Right lobe of liver (tissue), 6 donors: Measurements from ENCODE around the gene CNIH3. TPM values are rescaled to one million over a fixed set of nuclear protein-coding genes. Genes with fewer than 3 reads are reported as not detected.

Source experiments
- ATAC-seq, 4 donors: fragments of 200-7000 bp; cut with Tn5 transposase; one replicate each; pipeline ENCODE4 v1.9.1; 2020; ENCODE audit warnings: mild to moderate bottlenecking in 4 of 4, moderate library complexity in 4 of 4
- DNase-seq, 3 donors: peaks; one replicate each; pipeline ENCODE4 v3.0.0-alpha.2; 2020
- H3K27ac ChIP-seq, 3 donors: fragments of 200-600 bp; one replicate each; pipeline ENCODE4 v1.8.0; 2022
- H3K27me3 ChIP-seq, 2 donors: fragments of 200-600 bp; one replicate each; pipeline ENCODE4 v1.8.0; 2022
- H3K36me3 ChIP-seq, 4 donors: fragments of 200-600 bp; sonication (generic) in 1 of 4; one replicate each; pipeline versions ENCODE4 v1.5.1 to v1.8.0; 2017 to 2022; ENCODE audit warnings: control low read depth in 1 of 4
- H3K4me1 ChIP-seq, 4 donors: fragments of 200-600 bp; sonication (generic) in 1 of 4; one replicate each; pipeline versions ENCODE4 v1.5.1 to v1.8.0; 2017 to 2022; ENCODE audit warnings: control low read depth in 1 of 4
- H3K4me3 ChIP-seq, 3 donors: fragments of 200-600 bp; one replicate each; pipeline ENCODE4 v1.8.0; 2022
- H3K9me3 ChIP-seq, 4 donors: fragments of 200-600 bp; sonication (generic) in 1 of 4; one replicate each; pipeline versions ENCODE4 v1.5.1 to v1.8.0; 2017 to 2022; ENCODE audit warnings: control low read depth in 1 of 4
- POLR2A ChIP-seq: fragments of 450-650 bp; IDR thresholded peaks from one replicate; pipeline ENCODE4 v1.6.1; 2017; ENCODE audit warnings: antibody characterized with exemption, mild to moderate bottlenecking
- WGBS: methylation state at CpG from one replicate; pipeline ENCODE4 v1.1.6; 2018; ENCODE audit warnings: low coverage, low lambda C conversion rate; ENCODE audit not compliant: insufficient coverage; ENCODE audit errors: missing lambda C conversion rate; 5-methylcytosine and 5-hydroxymethylcytosine counted together
- intact Hi-C, 2 donors: fragments of 100-400 bp; cut with DNase I; formaldehyde crosslinking; loops; one replicate each; pipeline versions ENCODE4 v1.11.2 to v1.14.1; 2022
- total RNA-seq, 6 experiments: library from RNA; depleted of rRNA in 2 of 6; stranded (reverse); fragments of >200 nt in 2 of 6; fragmentation: NEBNext Ultra II Directional in 3 of 6; extraction: Animal tissue kit (Norgen Biotek cat#: 25700) in 3 of 6; gene quantifications; one replicate each; pipeline versions ENCODE4 v1.1.0 to v1.2.4, GENCODE V29; 2016 to 2023
- TF ChIP-seq, protein P1 (sequence below), 4 donors: fragments of 200-600 bp in 3 of 4; fragments of 450-650 bp in 1 of 4; IDR thresholded peaks; one replicate each; pipeline versions ENCODE4 v1.5.1 to v1.8.0; 2016 to 2022; ENCODE audit warnings: antibody characterized with exemption in 4 of 4, mild to moderate bottlenecking in 2 of 4
- donor health status: DM: no; HTN: yes; CAD: no.
- donor health status: DM: no; HTN: no; CAD: no.
- donor health status: DM: no; HTN: no; CAD: no.
- donor health status: DM: no; HTN: yes; CAD: no.
- donor health status: DM: no; HTN: yes; CAD: no.

CNIH3 gene
- total RNA-seq, 6 experiments from 2014 or later, result 0.12 to 1.6 (median 0.55) TPM

DNA sequence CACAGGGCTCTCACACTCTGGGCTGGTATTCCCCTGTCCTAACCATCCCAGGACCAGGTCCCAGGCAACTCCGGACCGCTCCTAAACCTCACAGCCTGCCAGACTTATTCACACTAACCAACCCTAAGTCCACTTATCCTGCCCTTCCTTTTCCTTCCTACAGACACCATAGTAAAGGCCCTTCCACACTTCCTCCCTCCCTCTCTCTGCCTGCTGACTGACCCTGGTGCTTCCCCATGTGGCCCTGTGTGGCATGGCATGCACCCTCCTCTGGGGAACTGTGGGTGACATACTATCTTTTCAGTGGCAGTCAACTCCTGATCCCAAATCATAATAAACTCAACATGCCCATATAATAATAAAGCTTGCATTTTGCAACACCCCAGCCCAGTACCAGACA lies 158.3 kb downstream of the CNIH3 start:
- TF ChIP-seq, protein P1, sequence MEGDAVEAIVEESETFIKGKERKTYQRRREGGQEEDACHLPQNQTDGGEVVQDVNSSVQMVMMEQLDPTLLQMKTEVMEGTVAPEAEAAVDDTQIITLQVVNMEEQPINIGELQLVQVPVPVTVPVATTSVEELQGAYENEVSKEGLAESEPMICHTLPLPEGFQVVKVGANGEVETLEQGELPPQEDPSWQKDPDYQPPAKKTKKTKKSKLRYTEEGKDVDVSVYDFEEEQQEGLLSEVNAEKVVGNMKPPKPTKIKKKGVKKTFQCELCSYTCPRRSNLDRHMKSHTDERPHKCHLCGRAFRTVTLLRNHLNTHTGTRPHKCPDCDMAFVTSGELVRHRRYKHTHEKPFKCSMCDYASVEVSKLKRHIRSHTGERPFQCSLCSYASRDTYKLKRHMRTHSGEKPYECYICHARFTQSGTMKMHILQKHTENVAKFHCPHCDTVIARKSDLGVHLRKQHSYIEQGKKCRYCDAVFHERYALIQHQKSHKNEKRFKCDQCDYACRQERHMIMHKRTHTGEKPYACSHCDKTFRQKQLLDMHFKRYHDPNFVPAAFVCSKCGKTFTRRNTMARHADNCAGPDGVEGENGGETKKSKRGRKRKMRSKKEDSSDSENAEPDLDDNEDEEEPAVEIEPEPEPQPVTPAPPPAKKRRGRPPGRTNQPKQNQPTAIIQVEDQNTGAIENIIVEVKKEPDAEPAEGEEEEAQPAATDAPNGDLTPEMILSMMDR (IDR thresholded peaks at IDR 0.05), result peak in 1 of 4 donors; percentile 13
- no peak for TF ChIP-seq POLR2A
- Histone ChIP-seq H3K4me3 (no peak overlapping the region), H3K27me3 (no peaks in the 10 kb centered on the region), H3K9me3 (no peaks in the 10 kb centered on the region), H3K36me3 (no peaks in the 10 kb centered on the region), H3K4me1 (no peaks in the 10 kb centered on the region), H3K27ac (no peak overlapping the region)
- DNase-seq, result no peak
- WGBS, result 100% methylated on average over 2 of the region's 2 CpGs
- peak in 1 of 4 donors; percentile 45 for ATAC-seq
- intact Hi-C loops, result no loop called here

- WGBS, result 74% methylated on average over 2 of the region's 2 CpGs
- Histone ChIP-seq H3K4me1 (peaks cover 0 to 10% (median 0%) of the 10 kb centered on the region in 4 donors), H3K4me3 (no peak overlapping the region), H3K9me3 (no peaks in the 10 kb centered on the region), H3K36me3 (no peaks in the 10 kb centered on the region), H3K27me3 (no peaks in the 10 kb centered on the region), H3K27ac (no peak overlapping the region)
- DNase-seq (no peak), ATAC-seq (no peak)
- intact Hi-C loops, result no loop called here
- TF ChIP-seq POLR2A, result no peak
- TF ChIP-seq, protein P1 (IDR thresholded peaks at IDR 0.05), result no peak
Observed at GRCh38 chr1:224777180-224777579, 161.1 kb downstream of the CNIH3 start.

DNA sequence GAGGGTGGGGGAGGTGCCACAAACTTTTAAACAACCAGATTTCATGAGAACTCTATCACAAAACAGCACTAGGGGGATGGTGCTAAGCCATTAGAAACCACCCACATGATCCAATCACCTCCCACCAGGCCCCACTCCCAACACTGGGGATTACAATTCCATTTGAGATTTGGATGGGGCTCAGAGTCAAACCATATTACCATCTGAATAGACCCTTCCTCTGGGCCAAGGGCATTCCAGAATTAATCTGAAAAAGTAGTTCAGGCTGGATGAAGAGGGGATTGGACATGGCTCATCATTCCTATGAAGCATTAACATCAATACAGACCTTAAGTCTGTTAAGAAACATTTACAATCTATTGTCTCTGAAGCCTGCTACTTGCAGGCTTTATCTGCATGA lies 163.4 kb downstream of the CNIH3 start:
- TF ChIP-seq, protein P1 (IDR thresholded peaks at IDR 0.05), result no peak
- no peak for TF ChIP-seq POLR2A
- H3K27ac ChIP-seq, result no peak overlapping the region
- H3K9me3 ChIP-seq, result no peaks in the 10 kb centered on the region
- H3K4me1 ChIP-seq, result peaks cover 0 to 10% (median 0%) of the 10 kb centered on the region in 4 donors
- H3K36me3 ChIP-seq, result no peaks in the 10 kb centered on the region
- DNase-seq (no peak), ATAC-seq (no peak)
- no peak overlapping the region for H3K4me3 ChIP-seq
- intact Hi-C loops, result no loop called here
- H3K27me3 ChIP-seq, result no peaks in the 10 kb centered on the region

- intact Hi-C loops, result no loop called here
- H3K4me1 ChIP-seq, result peaks cover 0 to 10% (median 0%) of the 10 kb centered on the region in 4 donors
- DNase-seq, result no peak
- ATAC-seq, result no peak
- no peaks in the 10 kb centered on the region for H3K36me3 ChIP-seq
- no peaks in the 10 kb centered on the region for H3K9me3 ChIP-seq
- WGBS, result 51% methylated on average over 4 of the region's 5 CpGs
- H3K4me3 ChIP-seq, result no peak overlapping the region
- no peak for TF ChIP-seq POLR2A
- TF ChIP-seq, protein P1 (IDR thresholded peaks at IDR 0.05), result no peak
- no peak overlapping the region for H3K27ac ChIP-seq
- H3K27me3 ChIP-seq, result no peaks in the 10 kb centered on the region
Observed at GRCh38 chr1:224780736-224781135, 164.6 kb downstream of the CNIH3 start.

- H3K4me3 ChIP-seq, result no peak overlapping the region
- no peak for DNase-seq
- no peaks in the 10 kb centered on the region for H3K9me3 ChIP-seq
- peak overlapping the region in 2 of 3 donors; percentile 20 to 49 for H3K27ac ChIP-seq
- H3K4me1 ChIP-seq, result peaks cover 0 to 10% (median 0%) of the 10 kb centered on the region in 4 donors
- ATAC-seq, result peak; percentile 85 to 94 (median 92)
- H3K36me3 ChIP-seq, result no peaks in the 10 kb centered on the region
- WGBS, result 5% methylated on average over 2 of the region's 2 CpGs
- intact Hi-C loops, result no loop called here
- TF ChIP-seq POLR2A, result no peak
- TF ChIP-seq, protein P1 (IDR thresholded peaks at IDR 0.05), result no peak
- no peaks in the 10 kb centered on the region for H3K27me3 ChIP-seq
Observed at GRCh38 chr1:224781800-224782199, 165.7 kb downstream of the CNIH3 start.
